Measurements from ENCODE around the gene RORB.

DNA sequence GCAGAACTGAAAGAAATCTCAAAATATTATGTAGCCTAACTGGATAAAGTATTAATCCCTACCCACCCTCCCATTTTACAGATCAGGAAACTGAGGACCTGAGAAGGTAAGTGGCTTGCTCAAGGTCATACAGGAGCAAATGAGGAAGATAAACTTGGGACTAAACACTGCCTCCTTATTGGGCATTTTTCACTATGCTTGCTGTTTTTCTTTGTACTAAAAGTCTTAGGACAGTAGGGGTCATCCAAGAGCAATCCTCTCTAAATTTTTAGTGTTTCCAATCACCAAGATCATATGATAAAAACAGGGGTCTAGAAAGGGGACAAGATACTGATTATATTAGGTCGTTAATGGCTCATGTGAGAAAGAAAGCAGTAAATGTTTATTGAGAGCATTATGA, 80.8 kb downstream of the RORB start:
- TF ChIP-seq, protein P1, sequence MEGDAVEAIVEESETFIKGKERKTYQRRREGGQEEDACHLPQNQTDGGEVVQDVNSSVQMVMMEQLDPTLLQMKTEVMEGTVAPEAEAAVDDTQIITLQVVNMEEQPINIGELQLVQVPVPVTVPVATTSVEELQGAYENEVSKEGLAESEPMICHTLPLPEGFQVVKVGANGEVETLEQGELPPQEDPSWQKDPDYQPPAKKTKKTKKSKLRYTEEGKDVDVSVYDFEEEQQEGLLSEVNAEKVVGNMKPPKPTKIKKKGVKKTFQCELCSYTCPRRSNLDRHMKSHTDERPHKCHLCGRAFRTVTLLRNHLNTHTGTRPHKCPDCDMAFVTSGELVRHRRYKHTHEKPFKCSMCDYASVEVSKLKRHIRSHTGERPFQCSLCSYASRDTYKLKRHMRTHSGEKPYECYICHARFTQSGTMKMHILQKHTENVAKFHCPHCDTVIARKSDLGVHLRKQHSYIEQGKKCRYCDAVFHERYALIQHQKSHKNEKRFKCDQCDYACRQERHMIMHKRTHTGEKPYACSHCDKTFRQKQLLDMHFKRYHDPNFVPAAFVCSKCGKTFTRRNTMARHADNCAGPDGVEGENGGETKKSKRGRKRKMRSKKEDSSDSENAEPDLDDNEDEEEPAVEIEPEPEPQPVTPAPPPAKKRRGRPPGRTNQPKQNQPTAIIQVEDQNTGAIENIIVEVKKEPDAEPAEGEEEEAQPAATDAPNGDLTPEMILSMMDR (IDR thresholded peaks at IDR 0.05) = no peak
- no peak for TF ChIP-seq POLR2A (IDR thresholded peaks at IDR 0.05)
